GM13977 (cell line): ENCODE measurements around the gene TMEM120A.

Experiments
- DNase-seq: peaks from one replicate; pipeline ENCODE4 v3.0.0; 2012; ENCODE audit warnings: low spot score
- CTCF ChIP-seq: IDR thresholded peaks from 2 replicates; pipeline ENCODE4 v1.5.1; 2012; ENCODE audit warnings: mild to moderate bottlenecking, control low read depth; ENCODE audit not compliant: insufficient read depth; ENCODE audit errors: extremely low read depth, missing control alignments
- in situ Hi-C: fragments of 300-500 bp; cut with MboI; formaldehyde crosslinking; loops from one replicate; pipeline ENCODE4 v1.12.0; 2022; ENCODE audit warnings: low sequenced_read_pairs, low pct_unique_long_range_greater_than_20kb, mixed read lengths, inconsistent platforms; ENCODE audit not compliant: unreplicated experiment

The TMEM120A gene

DNA sequence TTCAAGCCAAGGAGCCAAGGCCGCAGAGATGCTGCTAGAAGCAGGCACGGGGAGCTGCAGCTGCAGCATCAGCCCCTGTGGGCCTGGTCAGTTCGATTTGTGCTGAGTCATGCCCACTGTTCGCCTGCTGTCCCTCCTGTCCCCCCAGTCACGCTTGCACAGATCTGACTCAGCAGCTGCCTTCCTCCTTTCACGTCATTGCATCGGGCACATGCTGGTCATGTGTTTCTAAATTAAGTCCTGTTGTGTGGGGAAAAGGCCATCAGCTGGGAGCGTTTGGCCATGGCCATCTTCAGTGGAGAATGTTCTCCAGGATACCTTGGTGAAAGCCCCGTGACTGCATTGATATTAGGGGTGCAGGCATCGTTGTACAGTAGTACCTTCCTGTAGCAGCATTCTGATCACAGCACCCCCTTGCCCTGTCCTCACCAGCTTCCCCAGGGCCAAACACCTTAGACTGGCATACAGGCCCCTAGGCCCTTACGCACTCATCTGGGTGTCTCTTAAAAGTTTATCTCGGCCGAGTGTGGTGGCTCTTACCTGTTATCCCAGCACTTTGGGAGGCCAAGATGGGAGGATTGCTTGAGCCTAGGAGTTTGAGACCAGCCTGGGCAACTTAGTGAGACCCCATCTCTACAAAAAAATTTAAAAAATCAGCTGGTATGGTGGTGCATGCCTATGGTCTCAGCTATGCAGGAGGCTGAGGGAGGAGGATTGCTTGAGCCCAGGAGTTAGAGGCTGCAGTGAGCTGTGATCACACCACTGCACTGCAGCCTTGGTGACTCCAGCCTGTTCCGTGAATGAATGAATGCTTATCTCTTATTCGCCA is 56.2 kb downstream of the TMEM120A start:
- no peak for DNase-seq
- in situ Hi-C loops = no loop called here
- TF ChIP-seq CTCF = no peak
